Lung (tissue), 4 donors: ENCODE measurements around the gene CT83. TPM values are rescaled to one million over a fixed set of nuclear protein-coding genes. Genes with fewer than 3 reads are reported as not detected.

Experiments
- polyA plus RNA-seq, 2 donors: library from polyadenylated mRNA; stranded (reverse); fragments of 200-250 nt; gene quantifications; one replicate each; pipeline ENCODE4 v1.2.1, GENCODE V29; 2013
- total RNA-seq, 2 donors: library from RNA; depleted of rRNA in 1 of 2; stranded (reverse); fragments of >200 nt in 1 of 2; gene quantifications; one replicate each; pipeline ENCODE4 v1.2.1, GENCODE V29; 2014 to 2021
- donor health status: Bipolar disorder and iron deficiency.
- donor health status: healthy.
- donor health status: DM: yes; HTN: yes; CAD: no.

The CT83 gene
- total and polyA plus RNA-seq, 4 donors = not detected

Other genes starting within 250 kb of the CT83 start
- 10 to 100 TPM; 26.8 to 38.0 TPM for gene SLC6A14, start 26.4 kb downstream of the CT83 start, total RNA-seq
- gene SLC6A14, start 26.4 kb downstream of the CT83 start, polyA plus RNA-seq = 100 to 1,000 TPM in 1 of 2 donors, 10 to 100 TPM in 1; 26.5 to 103 TPM